Memory B cell (primary cell): Measurements from ENCODE around the gene ACTN4.
"Not testable (repeated sequence)": the region's sequence is repeated elsewhere in the genome, so short reads cannot be mapped to it uniquely, and the experiment has no call there.

ENCODE experiments used
- ATAC-seq: fragments of 150-1000 bp; cut with Tn5 transposase; 2 replicates; pipeline ENCODE4 v1.10.0; 2021; ENCODE audit warnings: low read depth, mild to moderate bottlenecking, moderate library complexity
- DNase-seq, 2 donors: peaks; one replicate each; pipeline ENCODE4 v3.0.0; 2022; ENCODE audit warnings: low spot score in 2 of 2
- H3K27ac Mint-ChIP-seq: one replicate; pipeline ENCODE4 v1.8.0; 2022; ENCODE audit warnings: mild to moderate bottlenecking, moderate library complexity, mixed read lengths
- H3K27me3 Mint-ChIP-seq: one replicate; pipeline ENCODE4 v1.8.0; 2022; ENCODE audit warnings: mixed read lengths
- H3K36me3 Mint-ChIP-seq: one replicate; pipeline ENCODE4 v1.8.0; 2022; ENCODE audit warnings: mild to moderate bottlenecking, mixed read lengths
- H3K4me1 Mint-ChIP-seq: one replicate; pipeline ENCODE4 v1.8.0; 2022; ENCODE audit warnings: mixed read lengths
- H3K4me3 Mint-ChIP-seq: one replicate; pipeline ENCODE4 v1.8.0; 2022; ENCODE audit warnings: mild to moderate bottlenecking, moderate library complexity, mixed read lengths
- H3K9me3 Mint-ChIP-seq: one replicate; pipeline ENCODE4 v1.8.0; 2022; ENCODE audit warnings: mixed read lengths

Gene ACTN4

GRCh38 chr19:38647368-38647965, at the start of gene ACTN4:
TSS of gene ACTN4 (plus strand) at chr19:38647649. CDS start at chr19:38647746, 97 bp downstream.
- Mint-ChIP-seq H3K4me3 (peak within 1 kb of the TSS; percentile 93), H3K9me3 (no peaks in the 10 kb centered on the region), H3K27me3 (no peaks in the 10 kb centered on the region), H3K4me1 (peaks cover 32% of the 10 kb centered on the region), H3K27ac (peak within 1 kb of the TSS; percentile 85), H3K36me3 (peaks cover 1% of the 10 kb centered on the region)
- ATAC-seq (peak; percentile 89), DNase-seq (peak; percentile 100)

- peak overlapping the region; percentile 35 for H3K27ac Mint-ChIP-seq
- no peaks in the 10 kb centered on the region for H3K9me3 Mint-ChIP-seq
- H3K27me3 Mint-ChIP-seq: no peaks in the 10 kb centered on the region
- no peak for ATAC-seq
- H3K4me1 Mint-ChIP-seq: peaks cover 8% of the 10 kb centered on the region
- DNase-seq: no peak
- peaks cover 37% of the 10 kb centered on the region for H3K36me3 Mint-ChIP-seq
- no peak overlapping the region for H3K4me3 Mint-ChIP-seq
These were observed 47.7 kb upstream of the ACTN4 start for GRCh38 chr19:38599722-38600121.

GRCh38 chr19:38602856-38603255, 44.6 kb upstream of the ACTN4 start:
- not testable (repeated sequence) for H3K27me3 Mint-ChIP-seq, ATAC-seq, H3K4me3 Mint-ChIP-seq, DNase-seq, H3K9me3 Mint-ChIP-seq, H3K27ac Mint-ChIP-seq
- H3K36me3 Mint-ChIP-seq: peaks cover 34% of the 10 kb centered on the region
- peaks cover 11% of the 10 kb centered on the region for H3K4me1 Mint-ChIP-seq

GRCh38 chr19:38606131-38606530, 41.3 kb upstream of the ACTN4 start:
- H3K9me3 Mint-ChIP-seq: no peaks in the 10 kb centered on the region
- no peaks in the 10 kb centered on the region for H3K27me3 Mint-ChIP-seq
- ATAC-seq (no peak), DNase-seq (no peak)
- peaks cover 9% of the 10 kb centered on the region for H3K4me1 Mint-ChIP-seq
- H3K27ac Mint-ChIP-seq: no peak overlapping the region
- no peak overlapping the region for H3K4me3 Mint-ChIP-seq
- peaks cover 31% of the 10 kb centered on the region for H3K36me3 Mint-ChIP-seq

GRCh38 chr19:38614289-38614688, 33.2 kb upstream of the ACTN4 start:
- Mint-ChIP-seq H3K27ac (no peak overlapping the region), H3K36me3 (peaks cover 28% of the 10 kb centered on the region), H3K9me3 (no peaks in the 10 kb centered on the region), H3K4me1 (peaks cover 40% of the 10 kb centered on the region), H3K4me3 (no peak overlapping the region), H3K27me3 (no peaks in the 10 kb centered on the region)
- ATAC-seq (no peak), DNase-seq (no peak)

- Mint-ChIP-seq H3K4me1 (peaks cover 46% of the 10 kb centered on the region), H3K27me3 (no peaks in the 10 kb centered on the region), H3K9me3 (no peaks in the 10 kb centered on the region), H3K27ac (peak overlapping the region; percentile 58), H3K36me3 (peaks cover 25% of the 10 kb centered on the region), H3K4me3 (peak overlapping the region; percentile 73)
- DNase-seq: no peak
- ATAC-seq: no peak
These were observed 32.4 kb upstream of the ACTN4 start for GRCh38 chr19:38615007-38615581.

- Mint-ChIP-seq H3K27ac (peak overlapping the region; percentile 97), H3K27me3 (no peaks in the 10 kb centered on the region), H3K9me3 (no peaks in the 10 kb centered on the region), H3K4me1 (peaks cover 44% of the 10 kb centered on the region), H3K36me3 (peaks cover 19% of the 10 kb centered on the region), H3K4me3 (peak overlapping the region; percentile 99)
- ATAC-seq (no peak), DNase-seq (no peak)
These were observed 31.2 kb upstream of the ACTN4 start for GRCh38 chr19:38616265-38616664.

GRCh38 chr19:38617283-38617763, 30.1 kb upstream of the ACTN4 start:
- peak; percentile 23 for ATAC-seq
- peak; percentile 22 to 35 for DNase-seq
- peak overlapping the region; percentile 97 for H3K27ac Mint-ChIP-seq
- H3K9me3 Mint-ChIP-seq: no peaks in the 10 kb centered on the region
- peaks cover 25% of the 10 kb centered on the region for H3K36me3 Mint-ChIP-seq
- H3K4me3 Mint-ChIP-seq: peak overlapping the region; percentile 99
- no peaks in the 10 kb centered on the region for H3K27me3 Mint-ChIP-seq
- peaks cover 44% of the 10 kb centered on the region for H3K4me1 Mint-ChIP-seq

GRCh38 chr19:38617764-38618589, 29.5 kb upstream of the ACTN4 start, which contains the start of gene MAP4K1:
TSS of gene MAP4K1 (minus strand) at chr19:38617953. CDS start at chr19:38617895, 58 bp downstream.
- H3K36me3 Mint-ChIP-seq: peaks cover 21% of the 10 kb centered on the region
- H3K9me3 Mint-ChIP-seq: no peaks in the 10 kb centered on the region
- peak within 1 kb of the TSS; percentile 99 for H3K4me3 Mint-ChIP-seq
- H3K27me3 Mint-ChIP-seq: no peaks in the 10 kb centered on the region
- peaks cover 39% of the 10 kb centered on the region for H3K4me1 Mint-ChIP-seq
- H3K27ac Mint-ChIP-seq: peak within 1 kb of the TSS; percentile 97
- DNase-seq (peak; percentile 75 to 92), ATAC-seq (peak; percentile 80)

GRCh38 chr19:38618590-38619360, 28.7 kb upstream of the ACTN4 start, which contains the start of gene EIF3K:
TSS of gene EIF3K (plus strand) at chr19:38619188. CDS start at chr19:38619269, 81 bp downstream.
- Mint-ChIP-seq H3K9me3 (no peaks in the 10 kb centered on the region), H3K27ac (peak within 1 kb of the TSS; percentile 97), H3K36me3 (peaks cover 18% of the 10 kb centered on the region), H3K27me3 (no peaks in the 10 kb centered on the region), H3K4me3 (peak within 1 kb of the TSS; percentile 99), H3K4me1 (peaks cover 35% of the 10 kb centered on the region)
- peak; percentile 93 to 94 for DNase-seq
- ATAC-seq: peak; percentile 48

GRCh38 chr19:38619361-38620174, 27.9 kb upstream of the ACTN4 start:
- peaks cover 23% of the 10 kb centered on the region for H3K36me3 Mint-ChIP-seq
- peaks cover 29% of the 10 kb centered on the region for H3K4me1 Mint-ChIP-seq

GRCh38 chr19:38624822-38625221, 22.6 kb upstream of the ACTN4 start:
- Mint-ChIP-seq H3K36me3 (peaks cover 40% of the 10 kb centered on the region), H3K27me3 (no peaks in the 10 kb centered on the region)

More at GRCh38 chr19:38619361-38620174, 27.9 kb upstream of the ACTN4 start:
- H3K9me3 Mint-ChIP-seq: no peaks in the 10 kb centered on the region
- ATAC-seq: no peak
- peak overlapping the region; percentile 99 for H3K4me3 Mint-ChIP-seq
- DNase-seq: no peak
- no peaks in the 10 kb centered on the region for H3K27me3 Mint-ChIP-seq
- peak overlapping the region; percentile 97 for H3K27ac Mint-ChIP-seq

GRCh38 chr19:38626401-38626800, 21.0 kb upstream of the ACTN4 start:
- DNase-seq: no peak
- Mint-ChIP-seq H3K4me1 (peaks cover 3% of the 10 kb centered on the region), H3K9me3 (no peaks in the 10 kb centered on the region), H3K27me3 (no peaks in the 10 kb centered on the region), H3K27ac (no peak overlapping the region), H3K4me3 (no peak overlapping the region), H3K36me3 (peaks cover 41% of the 10 kb centered on the region)
- no peak for ATAC-seq

More at GRCh38 chr19:38624822-38625221, 22.6 kb upstream of the ACTN4 start:
- Mint-ChIP-seq H3K9me3 (no peaks in the 10 kb centered on the region), H3K27ac (peak overlapping the region; percentile 42), H3K4me3 (no peak overlapping the region), H3K4me1 (peaks cover 9% of the 10 kb centered on the region)
- no peak for DNase-seq
- ATAC-seq: no peak
